ENCODE results near the gene UBR2.
"Not testable (repeated sequence)": the region's sequence is repeated elsewhere in the genome, so short reads cannot be mapped to it uniquely, and the experiment has no call there.

The UBR2 gene

DNA sequence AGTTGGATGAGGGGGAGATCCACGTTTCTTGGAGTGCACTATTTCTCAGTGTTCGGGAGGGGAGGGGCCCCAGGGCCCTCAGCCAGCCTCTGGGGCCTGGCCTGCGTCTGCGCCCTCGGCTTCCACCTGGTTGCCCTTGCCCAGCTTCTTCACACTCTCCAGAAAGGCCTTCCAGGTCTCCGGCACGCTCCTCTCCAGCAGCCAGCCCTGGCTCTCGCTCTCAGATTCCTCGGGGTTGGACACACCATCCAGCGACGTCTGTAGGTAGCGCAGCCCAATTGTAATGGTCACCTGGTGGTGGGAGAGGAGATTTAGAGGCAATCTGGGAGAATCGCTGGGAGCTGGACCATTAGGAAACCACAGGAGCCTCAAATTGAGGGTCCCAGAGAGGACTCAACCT, 134.4 kb downstream of the UBR2 start:
- no peak overlapping the region for H3K9ac ChIP-seq (ENCODE audit: low read depth, low read length)
- H3K9me3 ChIP-seq (ENCODE audit: insufficient read depth, low read length, severe bottlenecking) = no peaks in the 10 kb centered on the region
- no peaks in the 10 kb centered on the region for H3K79me2 ChIP-seq (ENCODE audit: insufficient read depth, low read length)
- H3K4me1 ChIP-seq (ENCODE audit: insufficient read depth, low read length) = peaks cover 11% of the 10 kb centered on the region
- TF ChIP-seq CTCF (IDR thresholded peaks at IDR 0.05; ENCODE audit: borderline replicate concordance, extremely low read depth, low read length, poor library complexity, severe bottlenecking) (no peak), EZH2 (IDR thresholded peaks at IDR 0.05; ENCODE audit: borderline replicate concordance, low read depth, low read length, severe bottlenecking) (no peak)
- no peak overlapping the region for H2AFZ ChIP-seq (ENCODE audit: low read depth, low read length)
- H3K4me3 ChIP-seq (ENCODE audit: low read depth in 1 of 2, low read length in 2 of 2) = no peak overlapping the region
- no peaks in the 10 kb centered on the region for H3K27me3 ChIP-seq (ENCODE audit: insufficient read depth, low read length, poor library complexity)
- H3K4me2 ChIP-seq (ENCODE audit: insufficient read depth, low read length) = no peak overlapping the region
- H3K27ac ChIP-seq (ENCODE audit: low read length) = no peak overlapping the region
- H4K20me1 ChIP-seq (ENCODE audit: insufficient read depth, low read length) = no peaks in the 10 kb centered on the region
- peaks cover 18% of the 10 kb centered on the region; the same call in 1 of the 2 replicates for H3K36me3 ChIP-seq (ENCODE audit: insufficient read depth, low read length)
- DNase-seq (no peak), ATAC-seq (ENCODE audit: insufficient read depth, low read depth) (no peak)

GRCh38 chr6:42702200-42702599, 138.4 kb downstream of the UBR2 start:
- Histone ChIP-seq H3K4me3 (ENCODE audit: low read depth in 1 of 2, low read length in 2 of 2) (no peak overlapping the region), H3K4me1 (ENCODE audit: insufficient read depth, low read length) (no peaks in the 10 kb centered on the region), H3K27me3 (ENCODE audit: insufficient read depth, low read length, poor library complexity) (no peaks in the 10 kb centered on the region), H3K9me3 (ENCODE audit: insufficient read depth, low read length, severe bottlenecking) (no peaks in the 10 kb centered on the region), H3K79me2 (ENCODE audit: insufficient read depth, low read length) (no peaks in the 10 kb centered on the region), H4K20me1 (ENCODE audit: insufficient read depth, low read length) (no peaks in the 10 kb centered on the region), H3K9ac (ENCODE audit: low read depth, low read length) (no peak overlapping the region), H3K36me3 (ENCODE audit: insufficient read depth, low read length) (no peaks in the 10 kb centered on the region), H3K4me2 (ENCODE audit: insufficient read depth, low read length) (no peak overlapping the region), H3K27ac (ENCODE audit: low read length) (no peak overlapping the region), H2AFZ (ENCODE audit: low read depth, low read length) (no peak overlapping the region)
- TF ChIP-seq EZH2 (IDR thresholded peaks at IDR 0.05; ENCODE audit: borderline replicate concordance, low read depth, low read length, severe bottlenecking) = no peak
- TF ChIP-seq CTCF (IDR thresholded peaks at IDR 0.05; ENCODE audit: borderline replicate concordance, extremely low read depth, low read length, poor library complexity, severe bottlenecking) = no peak
- no peak for ATAC-seq (ENCODE audit: insufficient read depth, low read depth)
- no peak for DNase-seq

DNA sequence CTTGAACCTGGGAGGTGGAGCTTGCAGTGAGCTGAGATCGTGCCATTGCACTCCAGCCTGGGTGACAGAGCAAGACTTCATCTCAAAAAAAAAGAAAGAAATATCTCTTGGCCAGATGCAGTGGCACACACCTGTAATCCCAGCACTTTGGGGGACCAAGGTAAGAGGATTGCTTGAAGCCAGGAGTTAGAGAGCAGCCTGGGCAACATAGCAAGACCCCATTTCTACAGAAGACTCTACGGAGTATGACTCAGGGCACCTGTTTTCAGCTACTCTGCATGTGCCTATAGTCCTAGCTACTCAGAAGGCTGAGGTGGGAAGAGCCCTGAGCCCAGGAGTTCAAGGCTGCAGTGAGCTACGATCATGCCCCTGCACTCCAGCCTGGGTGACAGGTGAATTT, 139.0 kb downstream of the UBR2 start:
- H3K79me2 ChIP-seq (ENCODE audit: insufficient read depth, low read length); H3K27me3 ChIP-seq (ENCODE audit: insufficient read depth, low read length, poor library complexity); H3K4me1 ChIP-seq (ENCODE audit: insufficient read depth, low read length); DNase-seq; H3K4me3 ChIP-seq (ENCODE audit: low read depth in 1 of 2, low read length in 2 of 2); H3K9me3 ChIP-seq (ENCODE audit: insufficient read depth, low read length, severe bottlenecking); ATAC-seq (ENCODE audit: insufficient read depth, low read depth); H4K20me1 ChIP-seq (ENCODE audit: insufficient read depth, low read length); H3K4me2 ChIP-seq (ENCODE audit: insufficient read depth, low read length); H3K27ac ChIP-seq (ENCODE audit: low read length); H2AFZ ChIP-seq (ENCODE audit: low read depth, low read length); H3K36me3 ChIP-seq (ENCODE audit: insufficient read depth, low read length); H3K9ac ChIP-seq (ENCODE audit: low read depth, low read length): not testable (repeated sequence)

DNA sequence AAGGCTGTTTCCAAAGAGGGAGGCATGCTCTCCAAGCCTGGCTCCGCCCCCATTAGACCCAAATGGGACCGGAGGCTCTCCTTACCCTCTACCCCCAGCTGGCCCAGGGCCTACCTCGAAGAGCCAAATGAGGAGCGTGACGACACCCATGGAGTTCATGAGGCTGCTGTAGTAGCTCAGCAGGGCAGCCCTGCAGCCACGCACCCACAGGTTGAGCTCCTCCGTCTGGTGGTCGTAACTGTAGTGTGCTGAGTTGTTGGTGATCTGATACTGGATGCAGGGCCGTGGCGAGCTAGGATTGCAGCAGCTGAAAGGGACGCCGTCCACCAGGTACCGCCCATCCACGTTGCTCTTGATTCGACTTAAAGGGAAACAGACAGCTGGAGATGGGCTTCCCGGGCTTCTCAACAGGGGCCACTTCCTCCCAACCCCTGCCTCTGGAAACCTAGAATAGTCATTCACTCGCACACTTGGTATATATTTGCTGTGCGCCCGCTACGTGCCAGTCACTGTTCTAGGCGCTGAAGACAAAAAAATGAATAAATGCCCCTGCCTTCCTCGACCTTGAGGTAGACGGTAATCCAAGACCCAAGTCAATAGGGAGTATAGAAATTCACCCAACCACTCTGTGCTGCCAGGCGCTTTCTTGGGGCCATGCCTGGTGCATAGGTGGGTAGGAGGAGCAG, 140.6 kb downstream of the UBR2 start:
- Histone ChIP-seq H3K4me3 (ENCODE audit: low read depth in 1 of 2, low read length in 2 of 2) (no peak overlapping the region), H3K9me3 (ENCODE audit: insufficient read depth, low read length, severe bottlenecking) (no peaks in the 10 kb centered on the region), H2AFZ (ENCODE audit: low read depth, low read length) (no peak overlapping the region), H3K27ac (ENCODE audit: low read length) (no peak overlapping the region), H3K27me3 (ENCODE audit: insufficient read depth, low read length, poor library complexity) (no peaks in the 10 kb centered on the region), H3K79me2 (ENCODE audit: insufficient read depth, low read length) (no peaks in the 10 kb centered on the region), H4K20me1 (ENCODE audit: insufficient read depth, low read length) (no peaks in the 10 kb centered on the region), H3K4me2 (ENCODE audit: insufficient read depth, low read length) (no peak overlapping the region), H3K36me3 (ENCODE audit: insufficient read depth, low read length) (no peaks in the 10 kb centered on the region), H3K9ac (ENCODE audit: low read depth, low read length) (no peak overlapping the region), H3K4me1 (ENCODE audit: insufficient read depth, low read length) (no peaks in the 10 kb centered on the region)
- no peak for ATAC-seq (ENCODE audit: insufficient read depth, low read depth)
- TF ChIP-seq CTCF (IDR thresholded peaks at IDR 0.05; ENCODE audit: borderline replicate concordance, extremely low read depth, low read length, poor library complexity, severe bottlenecking) (no peak), EZH2 (IDR thresholded peaks at IDR 0.05; ENCODE audit: borderline replicate concordance, low read depth, low read length, severe bottlenecking) (no peak)
- no peak for DNase-seq
